ENCODE data around the gene CAPN3.
"Not testable (repeated sequence)": the region's sequence is repeated elsewhere in the genome, so short reads cannot be mapped to it uniquely, and the experiment has no call there.

CAPN3 gene

GRCh38 chr15:42359249-42359648, at the start of gene CAPN3:
CAPN3 (plus strand) TSS chr15:42359501; CDS start chr15:42359806, 305 bp downstream.
- DNase-seq (ENCODE audit: low spot score) = no peak

GRCh38 chr15:42313463-42313862, 45.8 kb upstream of the CAPN3 start:
- no peak for DNase-seq (ENCODE audit: low spot score)

- no peak for DNase-seq (ENCODE audit: low spot score)
These were observed 44.5 kb upstream of the CAPN3 start for GRCh38 chr15:42314818-42315217.

- DNase-seq (ENCODE audit: low spot score) = no peak
These were observed 43.8 kb upstream of the CAPN3 start for GRCh38 chr15:42315521-42315920.

GRCh38 chr15:42316282-42316805, 43.0 kb upstream of the CAPN3 start:
- not testable (repeated sequence) for DNase-seq (ENCODE audit: low spot score)

- DNase-seq (ENCODE audit: low spot score) = no peak
These were observed 40.1 kb upstream of the CAPN3 start for GRCh38 chr15:42319206-42319605.

- no peak for DNase-seq (ENCODE audit: low spot score)
These were observed 35.0 kb upstream of the CAPN3 start for GRCh38 chr15:42324308-42324707.

GRCh38 chr15:42329161-42329560, 30.1 kb upstream of the CAPN3 start:
- no peak for DNase-seq (ENCODE audit: low spot score)

- DNase-seq (ENCODE audit: low spot score) = no peak
These were observed 29.3 kb upstream of the CAPN3 start for GRCh38 chr15:42329992-42330391.

- no peak for DNase-seq (ENCODE audit: low spot score)
These were observed 28.1 kb upstream of the CAPN3 start for GRCh38 chr15:42331235-42331634.

- no peak for DNase-seq (ENCODE audit: low spot score)
These were observed 27.0 kb upstream of the CAPN3 start for GRCh38 chr15:42332331-42332730.

- no peak for DNase-seq (ENCODE audit: low spot score)
These were observed 24.2 kb upstream of the CAPN3 start for GRCh38 chr15:42335074-42335473.

- DNase-seq (ENCODE audit: low spot score) = not testable (repeated sequence)
These were observed 22.7 kb upstream of the CAPN3 start for GRCh38 chr15:42336650-42337049.

- DNase-seq (ENCODE audit: low spot score) = not testable (repeated sequence)
These were observed 22.2 kb upstream of the CAPN3 start for GRCh38 chr15:42337104-42337503.

- no peak for DNase-seq (ENCODE audit: low spot score)
These were observed 20.8 kb upstream of the CAPN3 start for GRCh38 chr15:42338500-42338899.

- DNase-seq (ENCODE audit: low spot score) = no peak
These were observed 15.6 kb upstream of the CAPN3 start for GRCh38 chr15:42343596-42344232.

- no peak for DNase-seq (ENCODE audit: low spot score)
These were observed 14.5 kb upstream of the CAPN3 start for GRCh38 chr15:42344763-42345162.

- DNase-seq (ENCODE audit: low spot score) = no peak
These were observed 13.8 kb upstream of the CAPN3 start for GRCh38 chr15:42345504-42345903.

- no peak for DNase-seq (ENCODE audit: low spot score)
These were observed 11.2 kb upstream of the CAPN3 start for GRCh38 chr15:42348083-42348482.

- no peak for DNase-seq (ENCODE audit: low spot score)
These were observed 10.1 kb upstream of the CAPN3 start for GRCh38 chr15:42349186-42349585.

- no peak for DNase-seq (ENCODE audit: low spot score)
These were observed 6.9 kb upstream of the CAPN3 start for GRCh38 chr15:42352401-42352800.

- DNase-seq (ENCODE audit: low spot score) = no peak
These were observed 6.2 kb upstream of the CAPN3 start for GRCh38 chr15:42353061-42353460.

- no peak for DNase-seq (ENCODE audit: low spot score)
These were observed 4.5 kb upstream of the CAPN3 start for GRCh38 chr15:42354824-42355223.

GRCh38 chr15:42355291-42355690, 4.0 kb upstream of the CAPN3 start:
- DNase-seq (ENCODE audit: low spot score) = no peak

Measured in hepatic stellate cell (primary cell).